ENCODE measurements around the gene LNX2. TPM values are rescaled to one million over a fixed set of nuclear protein-coding genes. Genes with fewer than 3 reads are reported as not detected.

The LNX2 gene
- total RNA-seq, 1 experiment from 2014 or later: 12.1 TPM

DNA sequence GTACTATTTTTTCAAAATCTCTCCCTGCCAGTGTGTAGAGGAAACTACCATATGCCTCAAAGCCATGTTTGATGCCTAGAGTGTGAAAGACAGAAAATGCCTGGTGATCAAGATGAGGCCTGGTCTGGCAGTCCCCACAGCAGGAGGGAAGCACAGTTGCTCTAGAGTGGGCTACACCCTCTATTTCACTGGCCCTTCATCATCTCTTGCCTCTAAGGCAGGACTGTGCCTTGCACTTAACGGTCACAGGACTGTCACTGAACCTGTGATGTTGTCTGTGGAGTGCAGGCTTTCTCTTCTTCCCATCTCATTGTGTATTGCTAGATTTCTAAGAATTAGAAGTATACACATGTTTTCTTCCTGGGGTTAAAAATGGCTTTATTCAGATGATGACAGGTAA lies 17.7 kb upstream of the LNX2 start:
- Histone ChIP-seq H3K27ac (ENCODE audit: low read depth, low read length) (no peak overlapping the region), H4K20me1 (ENCODE audit: insufficient read depth) (no peaks in the 10 kb centered on the region), H3K27me3 (ENCODE audit: insufficient read depth, low read length) (no peaks in the 10 kb centered on the region), H3K4me3 (replicated peaks in 1 of 2; ENCODE audit: low read depth in 1 of 2, low read length in 2 of 2) (no peak overlapping the region), H3K9me3 (ENCODE audit: control insufficient read depth in 1 of 2, insufficient read depth in 1 of 2, low read depth in 1 of 2, low read length in 2 of 2) (no peaks in the 10 kb centered on the region), H3K4me2 (ENCODE audit: low read length) (no peak overlapping the region), H3K79me2 (ENCODE audit: insufficient read depth, low read length) (peaks cover 71% of the 10 kb centered on the region), H3K36me3 (ENCODE audit: control insufficient read depth in 1 of 2, insufficient read depth in 2 of 2, low read length in 2 of 2) (no peaks in the 10 kb centered on the region), H3K9me2 (ENCODE audit: insufficient read depth) (no peaks in the 10 kb centered on the region), H3K9ac (ENCODE audit: low read length) (no peak overlapping the region), H3K4me1 (ENCODE audit: control insufficient read depth in 1 of 2, insufficient read depth in 2 of 2, low read length in 2 of 2) (no peaks in the 10 kb centered on the region), H2AFZ (ENCODE audit: low read depth, low read length, poor library complexity, severe bottlenecking) (no peak overlapping the region)
- ChIA-PET POLR2A (no interaction called here), RAD21 (ENCODE audit: low non-redundant PET in 1 of 2, low total read pairs in 2 of 2, uncharacterized antibody in 2 of 2, unreplicated experiment in 2 of 2) (no interaction called here), CTCF (no interaction called here)
- intact Hi-C loops (cut with micrococcal nuclease): no loop called here
- TF ChIP-seq ZNF274 (IDR thresholded peaks at IDR 0.05; ENCODE audit: low read depth, low read length) (no peak), CEBPB (IDR thresholded peaks at IDR 0.05; ENCODE audit: low read depth) (no peak), EZH2 (IDR thresholded peaks at IDR 0.05) (no peak), POLR2AphosphoS5 (IDR thresholded peaks at IDR 0.05; ENCODE audit: low read depth, low read length) (no peak), ZBTB33 (IDR thresholded peaks at IDR 0.05; ENCODE audit: extremely low read depth, insufficient replicate concordance, low read length) (no peak), CTCF (IDR thresholded peaks at IDR 0.05 in 2 of 3, conservative IDR thresholded peaks at IDR 0.05 in 1 of 3; ENCODE audit: borderline replicate concordance in 1 of 3, insufficient read depth in 1 of 3, low read depth in 2 of 3, low read length in 2 of 3) (no peak)
- TF ChIP-seq, protein P1, sequence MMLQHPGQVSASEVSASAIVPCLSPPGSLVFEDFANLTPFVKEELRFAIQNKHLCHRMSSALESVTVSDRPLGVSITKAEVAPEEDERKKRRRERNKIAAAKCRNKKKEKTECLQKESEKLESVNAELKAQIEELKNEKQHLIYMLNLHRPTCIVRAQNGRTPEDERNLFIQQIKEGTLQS (IDR thresholded peaks at IDR 0.05): no peak
- TF ChIP-seq, protein P2, sequence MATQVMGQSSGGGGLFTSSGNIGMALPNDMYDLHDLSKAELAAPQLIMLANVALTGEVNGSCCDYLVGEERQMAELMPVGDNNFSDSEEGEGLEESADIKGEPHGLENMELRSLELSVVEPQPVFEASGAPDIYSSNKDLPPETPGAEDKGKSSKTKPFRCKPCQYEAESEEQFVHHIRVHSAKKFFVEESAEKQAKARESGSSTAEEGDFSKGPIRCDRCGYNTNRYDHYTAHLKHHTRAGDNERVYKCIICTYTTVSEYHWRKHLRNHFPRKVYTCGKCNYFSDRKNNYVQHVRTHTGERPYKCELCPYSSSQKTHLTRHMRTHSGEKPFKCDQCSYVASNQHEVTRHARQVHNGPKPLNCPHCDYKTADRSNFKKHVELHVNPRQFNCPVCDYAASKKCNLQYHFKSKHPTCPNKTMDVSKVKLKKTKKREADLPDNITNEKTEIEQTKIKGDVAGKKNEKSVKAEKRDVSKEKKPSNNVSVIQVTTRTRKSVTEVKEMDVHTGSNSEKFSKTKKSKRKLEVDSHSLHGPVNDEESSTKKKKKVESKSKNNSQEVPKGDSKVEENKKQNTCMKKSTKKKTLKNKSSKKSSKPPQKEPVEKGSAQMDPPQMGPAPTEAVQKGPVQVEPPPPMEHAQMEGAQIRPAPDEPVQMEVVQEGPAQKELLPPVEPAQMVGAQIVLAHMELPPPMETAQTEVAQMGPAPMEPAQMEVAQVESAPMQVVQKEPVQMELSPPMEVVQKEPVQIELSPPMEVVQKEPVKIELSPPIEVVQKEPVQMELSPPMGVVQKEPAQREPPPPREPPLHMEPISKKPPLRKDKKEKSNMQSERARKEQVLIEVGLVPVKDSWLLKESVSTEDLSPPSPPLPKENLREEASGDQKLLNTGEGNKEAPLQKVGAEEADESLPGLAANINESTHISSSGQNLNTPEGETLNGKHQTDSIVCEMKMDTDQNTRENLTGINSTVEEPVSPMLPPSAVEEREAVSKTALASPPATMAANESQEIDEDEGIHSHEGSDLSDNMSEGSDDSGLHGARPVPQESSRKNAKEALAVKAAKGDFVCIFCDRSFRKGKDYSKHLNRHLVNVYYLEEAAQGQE (IDR thresholded peaks at IDR 0.05; ENCODE audit: low read depth): no peak
- ATAC-seq (no peak), DNase-seq (ENCODE audit: low read depth, low spot score) (no peak)
- no TSS peak for BruUV-seq (replicated peaks)
